ENCODE data around the gene PGAP1.

DNA sequence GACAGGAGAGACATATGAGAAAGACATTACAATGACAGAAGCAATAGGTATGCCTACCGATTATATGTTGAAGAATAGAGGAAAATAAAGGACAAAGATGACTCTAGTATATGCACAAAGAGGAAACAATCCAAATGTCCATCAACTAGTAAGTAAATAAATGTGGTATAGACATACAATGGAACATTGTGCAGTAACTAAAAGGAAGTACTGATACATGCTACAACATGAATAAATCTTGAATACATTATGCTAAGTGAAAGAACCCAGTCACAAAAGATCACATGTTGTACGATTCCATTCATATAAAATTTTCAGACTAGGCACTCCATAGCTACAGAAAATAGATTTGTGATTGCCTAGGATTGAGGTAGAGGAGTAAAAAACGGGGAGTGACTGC lies 28.5 kb upstream of the PGAP1 start:
- TF ChIP-seq, protein P1, sequence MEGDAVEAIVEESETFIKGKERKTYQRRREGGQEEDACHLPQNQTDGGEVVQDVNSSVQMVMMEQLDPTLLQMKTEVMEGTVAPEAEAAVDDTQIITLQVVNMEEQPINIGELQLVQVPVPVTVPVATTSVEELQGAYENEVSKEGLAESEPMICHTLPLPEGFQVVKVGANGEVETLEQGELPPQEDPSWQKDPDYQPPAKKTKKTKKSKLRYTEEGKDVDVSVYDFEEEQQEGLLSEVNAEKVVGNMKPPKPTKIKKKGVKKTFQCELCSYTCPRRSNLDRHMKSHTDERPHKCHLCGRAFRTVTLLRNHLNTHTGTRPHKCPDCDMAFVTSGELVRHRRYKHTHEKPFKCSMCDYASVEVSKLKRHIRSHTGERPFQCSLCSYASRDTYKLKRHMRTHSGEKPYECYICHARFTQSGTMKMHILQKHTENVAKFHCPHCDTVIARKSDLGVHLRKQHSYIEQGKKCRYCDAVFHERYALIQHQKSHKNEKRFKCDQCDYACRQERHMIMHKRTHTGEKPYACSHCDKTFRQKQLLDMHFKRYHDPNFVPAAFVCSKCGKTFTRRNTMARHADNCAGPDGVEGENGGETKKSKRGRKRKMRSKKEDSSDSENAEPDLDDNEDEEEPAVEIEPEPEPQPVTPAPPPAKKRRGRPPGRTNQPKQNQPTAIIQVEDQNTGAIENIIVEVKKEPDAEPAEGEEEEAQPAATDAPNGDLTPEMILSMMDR (IDR thresholded peaks at IDR 0.05), result no peak
- no peak for TF ChIP-seq POLR2A (IDR thresholded peaks at IDR 0.05)
- TF ChIP-seq POLR2AphosphoS5 (IDR thresholded peaks at IDR 0.05), result no peak
